GM12874 (cell line): Measurements from ENCODE around the gene SUN1.

Experiments
- CTCF ChIP-seq: IDR thresholded peaks from 2 replicates; pipeline ENCODE4 v1.5.1; 2011; ENCODE audit warnings: low read depth, mild to moderate bottlenecking, control low read depth, low read length, moderate library complexity; ENCODE audit not compliant: insufficient read depth

The SUN1 gene

GRCh38 chr7:918441-919113 is 86.3 kb downstream of the SUN1 start:
- no peak for TF ChIP-seq CTCF

- TF ChIP-seq CTCF = no peak
These were observed 86.8 kb downstream of the SUN1 start for GRCh38 chr7:919114-919442.

GRCh38 chr7:919924-920341 is 87.7 kb downstream of the SUN1 start:
- TF ChIP-seq CTCF = no peak

- no peak for TF ChIP-seq CTCF
These were observed 88.2 kb downstream of the SUN1 start for GRCh38 chr7:920351-921070.

GRCh38 chr7:921071-921461 is 88.8 kb downstream of the SUN1 start:
- no peak for TF ChIP-seq CTCF

- TF ChIP-seq CTCF = no peak
These were observed 89.5 kb downstream of the SUN1 start for GRCh38 chr7:921581-922333.

- TF ChIP-seq CTCF = no peak
These were observed 90.2 kb downstream of the SUN1 start for GRCh38 chr7:922334-923107.
